A673 (cell line): ENCODE results near the gene ATF7IP2.

Experiments
- EZH2 ChIP-seq: fragments of 200-600 bp; sonication (generic); IDR thresholded peaks from 2 replicates; pipeline ENCODE4 v1.6.1; 2017; ENCODE audit warnings: borderline replicate concordance, low read depth, mild to moderate bottlenecking, mixed read lengths, antibody characterized with exemption, low read length; ENCODE audit not compliant: poor library complexity, severe bottlenecking
- TF ChIP-seq, protein P1 (sequence below): fragments of 300-800, 200-600 bp; sonication (generic); conservative IDR thresholded peaks from 2 replicates; pipeline ENCODE4 v1.5.1; 2017; ENCODE audit warnings: low read depth, mild to moderate bottlenecking, antibody characterized with exemption, low read length, moderate library complexity, mixed read lengths

DNA sequence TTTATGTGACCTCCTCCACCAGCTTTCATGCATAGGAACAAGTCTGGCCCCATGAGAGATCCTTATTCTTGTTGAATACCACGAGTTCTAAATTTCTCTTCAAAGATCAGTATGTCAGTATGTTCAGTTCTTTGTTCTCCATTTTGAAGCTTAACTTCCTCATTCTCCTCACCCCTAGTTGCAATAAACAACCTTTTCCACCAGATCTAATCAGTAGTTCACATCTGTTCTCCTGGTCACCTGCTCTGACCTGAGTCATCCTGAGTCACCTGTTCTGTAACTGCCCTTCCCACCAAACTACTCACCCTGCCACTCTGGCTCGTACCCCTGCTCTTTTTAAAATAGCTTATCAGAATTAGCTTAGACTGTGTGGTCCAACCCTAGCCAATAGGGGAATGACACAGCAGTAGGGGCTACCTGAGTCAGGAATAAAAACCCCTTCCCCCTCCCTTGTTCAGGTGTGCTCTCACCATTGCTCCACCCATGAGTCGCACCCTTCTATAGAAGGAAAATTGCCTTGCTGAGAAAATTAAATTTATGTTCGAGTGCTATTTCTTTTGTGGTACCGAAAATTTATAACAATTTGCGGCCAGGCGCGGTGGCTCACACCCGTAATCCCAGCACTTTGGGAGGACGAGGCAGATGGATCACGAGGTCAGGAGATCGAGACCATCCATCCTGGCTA is 100.0 kb downstream of the ATF7IP2 start:
- TF ChIP-seq, protein P1, sequence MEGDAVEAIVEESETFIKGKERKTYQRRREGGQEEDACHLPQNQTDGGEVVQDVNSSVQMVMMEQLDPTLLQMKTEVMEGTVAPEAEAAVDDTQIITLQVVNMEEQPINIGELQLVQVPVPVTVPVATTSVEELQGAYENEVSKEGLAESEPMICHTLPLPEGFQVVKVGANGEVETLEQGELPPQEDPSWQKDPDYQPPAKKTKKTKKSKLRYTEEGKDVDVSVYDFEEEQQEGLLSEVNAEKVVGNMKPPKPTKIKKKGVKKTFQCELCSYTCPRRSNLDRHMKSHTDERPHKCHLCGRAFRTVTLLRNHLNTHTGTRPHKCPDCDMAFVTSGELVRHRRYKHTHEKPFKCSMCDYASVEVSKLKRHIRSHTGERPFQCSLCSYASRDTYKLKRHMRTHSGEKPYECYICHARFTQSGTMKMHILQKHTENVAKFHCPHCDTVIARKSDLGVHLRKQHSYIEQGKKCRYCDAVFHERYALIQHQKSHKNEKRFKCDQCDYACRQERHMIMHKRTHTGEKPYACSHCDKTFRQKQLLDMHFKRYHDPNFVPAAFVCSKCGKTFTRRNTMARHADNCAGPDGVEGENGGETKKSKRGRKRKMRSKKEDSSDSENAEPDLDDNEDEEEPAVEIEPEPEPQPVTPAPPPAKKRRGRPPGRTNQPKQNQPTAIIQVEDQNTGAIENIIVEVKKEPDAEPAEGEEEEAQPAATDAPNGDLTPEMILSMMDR = no peak
- TF ChIP-seq EZH2 = no peak
